SH-SY5Y (cell line): ENCODE data around the gene SUPT4H1.

ENCODE experiments used
- GATA2 ChIP-seq: IDR thresholded peaks from 2 replicates; pipeline ENCODE4 v1.6.1; 2011; ENCODE audit warnings: mild to moderate bottlenecking, low read depth, low read length
- GATA3 ChIP-seq: IDR thresholded peaks from 2 replicates; pipeline ENCODE4 v1.6.1; 2011; ENCODE audit warnings: low read depth, mild to moderate bottlenecking, low read length, moderate library complexity

SUPT4H1 gene

DNA sequence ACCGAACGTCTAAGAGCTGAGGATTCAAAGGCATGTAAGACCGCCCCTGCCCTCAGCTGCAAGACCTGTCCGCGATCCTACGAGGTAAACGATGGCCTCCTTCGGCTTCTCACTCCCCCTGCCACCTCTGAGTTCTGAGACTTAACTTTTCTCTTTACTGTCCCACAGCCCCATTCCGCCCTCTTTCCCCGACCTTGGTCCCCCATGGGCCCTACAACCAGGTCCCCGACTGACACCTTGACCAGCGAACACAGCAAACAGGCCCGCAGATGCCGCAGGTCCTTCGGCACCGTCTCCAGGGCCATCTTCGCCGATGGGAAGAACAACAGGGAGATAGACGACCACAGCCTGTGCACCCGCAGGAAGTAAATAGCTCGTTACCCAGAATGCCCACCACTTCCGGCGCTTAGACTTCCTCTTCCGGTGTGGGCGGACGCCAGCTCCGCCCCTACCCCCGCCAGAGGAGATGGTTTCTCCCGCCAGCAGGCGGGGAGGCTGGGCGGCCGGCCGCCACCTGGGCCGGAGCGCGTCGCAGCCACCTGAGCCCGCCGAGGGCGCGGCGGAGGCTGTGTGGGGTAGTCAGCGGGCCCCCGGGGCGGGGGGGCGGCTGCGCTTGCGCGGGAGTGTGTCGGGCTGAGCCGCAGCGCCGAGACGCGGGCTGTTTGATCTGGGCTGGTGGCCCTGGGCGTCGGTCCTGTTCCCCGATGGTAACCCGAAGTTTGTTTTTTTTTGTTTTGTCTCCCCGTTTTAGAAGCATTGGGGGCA, at the start of gene SUPT4H1:
Gene SUPT4H1 (minus strand): TSS at position 371 of the 765 bp plus-strand sequence. CDS start 66 bp downstream, at position 305.
- no peak for TF ChIP-seq GATA2
- no peak for TF ChIP-seq GATA3

- TF ChIP-seq GATA2 = no peak
- TF ChIP-seq GATA3 = no peak
These were observed 49.3 kb upstream of the SUPT4H1 start for GRCh38 chr17:58401287-58401686.

- TF ChIP-seq GATA3 (no peak), GATA2 (no peak)
These were observed 48.8 kb upstream of the SUPT4H1 start for GRCh38 chr17:58400826-58401225.

DNA sequence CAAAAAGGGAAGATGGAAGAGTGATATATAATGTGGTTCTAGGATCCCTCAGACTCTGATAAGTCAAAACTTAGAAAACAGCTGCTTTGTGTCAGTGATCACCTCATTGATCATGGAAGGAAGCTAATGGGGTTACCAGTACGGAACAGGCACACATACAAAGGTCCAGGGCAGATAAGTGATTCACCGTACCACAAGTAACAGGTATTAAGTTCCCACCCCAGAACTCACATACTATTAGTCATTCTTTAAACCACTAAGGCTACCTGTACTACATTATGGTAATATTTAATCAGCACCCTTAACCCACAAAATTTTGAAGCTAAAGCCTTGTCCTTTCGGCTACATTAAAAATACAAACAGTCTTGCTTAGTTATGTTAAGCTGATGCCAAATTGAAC, 48.0 kb upstream of the SUPT4H1 start:
- TF ChIP-seq GATA3 (no peak), GATA2 (no peak)

DNA sequence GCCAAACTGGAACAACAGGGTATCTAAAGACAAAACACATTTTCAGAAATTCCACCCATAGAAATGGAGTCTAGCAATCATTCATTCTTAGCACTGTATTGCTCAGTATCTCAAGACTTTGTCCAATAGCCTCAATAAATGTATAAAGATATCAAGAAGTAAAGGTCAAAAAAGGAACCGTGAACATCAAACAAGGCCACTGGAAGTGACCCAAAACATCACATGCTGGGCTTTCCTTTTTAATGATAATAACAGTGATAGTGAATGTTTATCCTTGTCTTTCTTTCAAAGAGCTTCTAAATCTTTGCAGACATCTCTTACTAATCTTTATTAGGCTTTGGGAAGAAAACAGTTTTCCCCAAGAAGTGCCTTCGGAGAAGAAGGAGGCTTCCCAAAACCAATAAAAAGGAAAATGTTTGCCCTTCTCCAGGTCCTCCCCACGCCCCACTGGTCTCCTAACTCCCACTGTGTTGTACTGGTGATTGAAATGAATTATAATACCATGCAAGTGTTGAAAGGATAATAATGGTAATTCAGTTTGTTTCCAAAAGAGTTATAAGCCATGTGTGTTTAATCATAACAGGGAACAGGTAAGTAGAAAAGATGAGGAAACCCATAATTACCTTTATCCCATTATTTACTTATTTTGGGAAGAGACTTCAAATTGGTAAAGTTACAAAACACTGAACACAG, 46.7 kb upstream of the SUPT4H1 start:
- TF ChIP-seq GATA2 = no peak
- TF ChIP-seq GATA3 = no peak

GRCh38 chr17:58396173-58396572, 44.2 kb upstream of the SUPT4H1 start:
- TF ChIP-seq GATA2 = no peak

DNA sequence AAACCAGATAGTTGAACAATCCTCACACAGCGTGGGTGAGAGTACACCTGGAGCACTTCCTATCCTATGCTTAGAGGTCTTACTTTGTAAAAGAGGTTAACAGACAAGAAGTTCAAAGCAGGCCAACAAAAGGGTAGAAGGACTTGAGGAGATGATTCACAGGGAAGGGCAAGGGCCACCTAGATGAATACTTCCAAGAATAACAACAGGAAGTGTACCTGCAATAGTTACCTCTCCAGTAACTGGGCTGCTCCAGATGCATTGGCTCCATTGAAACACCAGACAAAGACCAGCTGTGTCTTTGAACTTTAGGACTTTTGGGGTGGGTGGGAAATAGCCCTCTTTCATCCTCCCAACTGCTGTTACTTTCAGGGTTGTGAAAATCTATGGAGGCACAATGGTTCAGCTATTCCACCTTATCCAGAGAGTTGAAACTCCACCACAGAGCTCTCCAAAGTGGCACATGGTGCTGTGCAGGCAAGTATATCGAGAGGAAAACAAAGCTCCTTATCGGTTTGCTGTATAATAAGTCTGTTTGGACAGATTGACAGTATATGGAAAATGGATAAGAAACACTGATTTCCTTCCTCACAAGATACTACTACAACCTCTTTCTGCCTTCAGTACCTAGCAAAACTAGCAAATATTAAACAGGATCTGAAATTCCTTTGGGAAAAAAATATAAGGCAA, 42.7 kb upstream of the SUPT4H1 start:
- no peak for TF ChIP-seq GATA3
- no peak for TF ChIP-seq GATA2

- peak; percentile 96 for TF ChIP-seq GATA2
- peak; percentile 48; the same call in 1 of the 2 replicates for TF ChIP-seq GATA3
These were observed 39.4 kb upstream of the SUPT4H1 start for GRCh38 chr17:58391302-58391984.

- TF ChIP-seq GATA2 (no peak), GATA3 (no peak)
These were observed 38.9 kb upstream of the SUPT4H1 start for GRCh38 chr17:58390884-58391283.

GRCh38 chr17:58388302-58389190, 36.5 kb upstream of the SUPT4H1 start:
- TF ChIP-seq GATA3 (no peak), GATA2 (no peak)

GRCh38 chr17:58387834-58388233, 35.8 kb upstream of the SUPT4H1 start:
- TF ChIP-seq GATA3 = no peak
- TF ChIP-seq GATA2 = no peak

DNA sequence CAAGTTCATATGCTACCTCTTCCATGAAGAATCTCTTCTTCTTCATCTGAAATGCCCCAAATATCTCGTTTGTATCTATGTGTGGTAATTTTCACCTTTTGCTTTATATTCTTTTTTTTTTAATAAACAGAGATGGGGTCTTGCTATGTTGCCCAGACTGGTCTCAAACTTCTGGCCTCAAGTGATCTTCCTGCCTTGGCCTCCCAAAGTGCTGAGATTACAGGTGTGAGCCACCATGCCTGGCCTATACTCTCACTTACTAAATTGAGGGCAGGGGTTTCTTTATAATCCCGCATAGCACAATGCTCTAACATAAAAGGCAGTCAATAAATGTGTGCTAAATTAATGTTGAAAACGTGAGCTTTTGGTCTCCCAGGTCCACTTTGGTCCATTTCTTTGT, 34.7 kb upstream of the SUPT4H1 start:
- no peak for TF ChIP-seq GATA2
- TF ChIP-seq GATA3 = no peak

DNA sequence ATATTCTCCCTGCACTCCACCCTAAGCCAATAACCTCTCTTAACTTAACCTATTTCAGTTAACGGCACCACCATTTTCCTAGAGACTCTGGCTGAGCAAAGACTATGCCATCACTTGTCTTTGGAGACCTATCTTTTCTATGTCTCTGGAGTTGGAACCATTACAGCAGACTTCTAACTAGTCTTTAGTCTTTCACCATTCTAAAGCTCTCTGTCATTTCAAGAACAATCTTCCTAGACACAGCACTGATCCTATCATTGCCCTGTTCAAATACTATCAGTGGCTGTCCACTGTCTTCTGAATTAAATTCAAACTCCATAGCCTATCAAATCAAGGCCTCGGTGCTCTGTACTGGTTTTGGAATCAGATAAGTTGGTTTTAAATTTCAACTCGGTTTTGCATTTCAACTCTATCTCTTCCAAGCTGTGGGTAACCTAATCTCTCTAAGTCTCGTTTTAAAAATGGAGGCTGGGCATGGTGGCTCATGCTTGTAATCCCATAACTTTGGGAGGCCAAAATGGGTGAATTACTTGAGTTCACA, 33.4 kb upstream of the SUPT4H1 start:
- no peak for TF ChIP-seq GATA2
- TF ChIP-seq GATA3 = no peak
